ENCODE results near the gene PCSK6. TPM values are rescaled to one million over a fixed set of nuclear protein-coding genes. Genes with fewer than 3 reads are reported as not detected.

Gene PCSK6
- total RNA-seq, 2 experiments from 2014 or later, result 1.4 to 2.1 TPM

GRCh38 chr15:101254157-101255050, 235.1 kb downstream of the PCSK6 start:
- H3K27me3 Mint-ChIP-seq, result peaks cover 7% of the 10 kb centered on the region
- H3K4me3 Mint-ChIP-seq, result no peak overlapping the region
- H3K36me3 Mint-ChIP-seq, result peaks cover 11% of the 10 kb centered on the region
- H3K4me1 Mint-ChIP-seq, result peaks cover 39% of the 10 kb centered on the region
- H3K27ac Mint-ChIP-seq, result no peak overlapping the region
- no peak for ATAC-seq (ENCODE audit: low read depth)
- POLR2A ChIA-PET, result interaction anchor here (0.9 kb wide), 1 partner anchor 12 kb away, joined by 3 read pairs; no protein-coding TSS in a partner anchor
- no peaks in the 10 kb centered on the region for H3K9me3 Mint-ChIP-seq
- no peak for DNase-seq

Other genes with a start within 250 kb of the PCSK6 start
- 10 to 100 TPM; 37.0 to 37.8 TPM for gene CHSY1, start 237.7 kb downstream of the PCSK6 start, total RNA-seq
- 10 to 100 TPM; 27.2 to 28.2 TPM for gene SELENOS, start 212.2 kb downstream of the PCSK6 start, total RNA-seq
- gene SNRPA1, start 194.5 kb downstream of the PCSK6 start, total RNA-seq, result 100 to 1,000 TPM; 121 TPM
- gene TM2D3, start 162.7 kb upstream of the PCSK6 start, total RNA-seq, result 10 to 100 TPM; 42.7 to 45.8 TPM
- 10 to 100 TPM; 13.9 to 16.9 TPM for gene TARS3, start 234.8 kb upstream of the PCSK6 start, total RNA-seq